Kidney capillary endothelial cell (primary cell): ENCODE results near the gene ZNF488.

Experiments used
- DNase-seq: peaks from one replicate; pipeline ENCODE4 v3.0.0-alpha.2; 2018; ENCODE audit warnings: low spot score

The ZNF488 gene

GRCh38 chr10:47366181-47366631 is 17.9 kb downstream of the ZNF488 start:
- no peak for DNase-seq

- no peak for DNase-seq
Measured at GRCh38 chr10:47365431-47366180, 18.5 kb downstream of the ZNF488 start.

GRCh38 chr10:47364911-47365310 is 19.2 kb downstream of the ZNF488 start:
- no peak for DNase-seq

GRCh38 chr10:47364366-47364765 is 19.7 kb downstream of the ZNF488 start:
- DNase-seq: no peak

GRCh38 chr10:47363781-47364180 is 20.3 kb downstream of the ZNF488 start:
- DNase-seq: no peak

GRCh38 chr10:47362199-47362598 is 21.9 kb downstream of the ZNF488 start:
- DNase-seq: no peak

- DNase-seq: peak; percentile 30
Measured at GRCh38 chr10:47361293-47361692, 22.8 kb downstream of the ZNF488 start.

- no peak for DNase-seq
Measured at GRCh38 chr10:47360419-47361040, 23.6 kb downstream of the ZNF488 start.

GRCh38 chr10:47359626-47360418 is 24.3 kb downstream of the ZNF488 start:
- no peak for DNase-seq

GRCh38 chr10:47359101-47359500 is 25.0 kb downstream of the ZNF488 start:
- no peak for DNase-seq

- no peak for DNase-seq
Measured at GRCh38 chr10:47358457-47358856, 25.6 kb downstream of the ZNF488 start.

- no peak for DNase-seq
Measured at GRCh38 chr10:47357911-47358310, 26.2 kb downstream of the ZNF488 start.

GRCh38 chr10:47357131-47357582 is 26.9 kb downstream of the ZNF488 start:
- DNase-seq: no peak

GRCh38 chr10:47356708-47357107 is 27.4 kb downstream of the ZNF488 start:
- DNase-seq: no peak

GRCh38 chr10:47354900-47355299 is 29.2 kb downstream of the ZNF488 start:
- DNase-seq: no peak

GRCh38 chr10:47354165-47354564 is 29.9 kb downstream of the ZNF488 start:
- DNase-seq: no peak

GRCh38 chr10:47353351-47353750 is 30.7 kb downstream of the ZNF488 start:
- no peak for DNase-seq

GRCh38 chr10:47351899-47352815 is 31.9 kb downstream of the ZNF488 start:
- DNase-seq: no peak

- DNase-seq: no peak
Measured at GRCh38 chr10:47350671-47351640, 33.1 kb downstream of the ZNF488 start.

- no peak for DNase-seq
Measured at GRCh38 chr10:47349941-47350371, 34.1 kb downstream of the ZNF488 start.
